Activated CD8-positive, alpha-beta T cell treated with anti-CD3 and anti-CD28 coated beads for 36 hours (primary cell): ENCODE results near the gene ELL. TPM values are rescaled to one million over a fixed set of nuclear protein-coding genes. Genes with fewer than 3 reads are reported as not detected.

Source experiments
- ATAC-seq: fragments of 200-7000 bp; cut with Tn5 transposase; one replicate; pipeline ENCODE4 v1.10.0; 2021; ENCODE audit warnings: mild to moderate bottlenecking, moderate library complexity
- CTCF ChIA-PET: fragments of 350-600 bp; sonication (Branson Sonifier 250); formaldehyde crosslinking; loops from one replicate; lab custom pipeline; 2021; ENCODE audit warnings: antibody characterized with exemption; lab: Charles Lee
- POLR2A ChIA-PET: fragments of 350-600 bp; sonication (Branson Sonifier 250); formaldehyde crosslinking; loops from one replicate; lab custom pipeline; 2021; ENCODE audit warnings: antibody characterized with exemption; lab: Charles Lee
- DNase-seq: peaks from one replicate; pipeline ENCODE4 v3.0.0-alpha.2; 2020
- H3K27ac Mint-ChIP-seq: one replicate; pipeline ENCODE4 v1.8.0; 2021; ENCODE audit warnings: mild to moderate bottlenecking, mixed read lengths
- H3K27me3 Mint-ChIP-seq: one replicate; pipeline ENCODE4 v1.8.0; 2021; ENCODE audit warnings: mixed read lengths
- H3K36me3 Mint-ChIP-seq: one replicate; pipeline ENCODE4 v1.8.0; 2021; ENCODE audit warnings: low read depth, mixed read lengths
- H3K4me1 Mint-ChIP-seq: one replicate; pipeline ENCODE4 v1.8.0; 2021; ENCODE audit warnings: low read depth, mixed read lengths
- H3K4me3 Mint-ChIP-seq: one replicate; pipeline ENCODE4 v1.8.0; 2021; ENCODE audit warnings: mild to moderate bottlenecking, moderate library complexity, mixed read lengths
- H3K9me3 Mint-ChIP-seq: one replicate; pipeline ENCODE4 v1.8.0; 2021; ENCODE audit warnings: mixed read lengths
- CTCF ChIP-seq: fragments of 200-600 bp; IDR thresholded peaks from one replicate; pipeline ENCODE4 v1.8.0; 2022; ENCODE audit warnings: antibody characterized with exemption, mild to moderate bottlenecking
- intact Hi-C: fragments of 100-400 bp; cut with micrococcal nuclease; formaldehyde crosslinking; loops from one replicate; pipeline ENCODE4 v1.10.0; 2022
- total RNA-seq, 2 experiments: library from RNA; stranded (reverse); gene quantifications; one replicate each; pipeline ENCODE4 v1.2.3, GENCODE V29; 2021

The ELL gene
- total RNA-seq, 2 experiments from 2014 or later: 20.1 to 21.9 TPM

GRCh38 chr19:18438331-18439024 lies 83.4 kb downstream of the ELL start:
- no peak for TF ChIP-seq CTCF
- intact Hi-C loops: no loop called here
- no peak for ATAC-seq
- peaks cover 24% of the 10 kb centered on the region for H3K36me3 Mint-ChIP-seq
- H3K4me3 Mint-ChIP-seq: no peak overlapping the region
- H3K27me3 Mint-ChIP-seq: no peaks in the 10 kb centered on the region
- CTCF ChIA-PET: interaction anchor here (1.1 to 3.4 kb wide), 2 partner anchors 12 to 17 kb away, joined by 3 to 23 read pairs; no protein-coding TSS in a partner anchor
- no peak for DNase-seq
- peaks cover 3% of the 10 kb centered on the region for H3K9me3 Mint-ChIP-seq
- no peak overlapping the region for H3K27ac Mint-ChIP-seq
- H3K4me1 Mint-ChIP-seq: peaks cover 30% of the 10 kb centered on the region
- POLR2A ChIA-PET: interaction anchor here (1.1 kb wide), 1 partner anchor 22 kb away, joined by 3 read pairs; no protein-coding TSS in a partner anchor

GRCh38 chr19:18437491-18438330 lies 84.2 kb downstream of the ELL start, which contains the start of gene ISYNA1:
ISYNA1 (minus strand) TSS chr19:18438133; CDS start chr19:18437979, 154 bp downstream.
- Mint-ChIP-seq H3K27ac (no peak within 1 kb of the TSS), H3K4me1 (peaks cover 27% of the 10 kb centered on the region), H3K9me3 (peaks cover 3% of the 10 kb centered on the region), H3K27me3 (no peaks in the 10 kb centered on the region), H3K4me3 (peak within 1 kb of the TSS; percentile 72), H3K36me3 (peaks cover 20% of the 10 kb centered on the region)
- ATAC-seq (peak; percentile 34), DNase-seq (peak; percentile 70)
- CTCF ChIA-PET: interaction anchor here (0.7 to 3.4 kb wide), 2 partner anchors 13 kb away, joined by 3 to 23 read pairs; no protein-coding TSS in a partner anchor
- intact Hi-C loops: no loop called here
- no peak for TF ChIP-seq CTCF
- POLR2A ChIA-PET: interaction anchor here (0.6 to 6.8 kb wide), 3 partner anchors 11 to 135 kb away, joined by 3 to 81 read pairs (median 6); partner anchors contain the start of gene SSBP4

DNA sequence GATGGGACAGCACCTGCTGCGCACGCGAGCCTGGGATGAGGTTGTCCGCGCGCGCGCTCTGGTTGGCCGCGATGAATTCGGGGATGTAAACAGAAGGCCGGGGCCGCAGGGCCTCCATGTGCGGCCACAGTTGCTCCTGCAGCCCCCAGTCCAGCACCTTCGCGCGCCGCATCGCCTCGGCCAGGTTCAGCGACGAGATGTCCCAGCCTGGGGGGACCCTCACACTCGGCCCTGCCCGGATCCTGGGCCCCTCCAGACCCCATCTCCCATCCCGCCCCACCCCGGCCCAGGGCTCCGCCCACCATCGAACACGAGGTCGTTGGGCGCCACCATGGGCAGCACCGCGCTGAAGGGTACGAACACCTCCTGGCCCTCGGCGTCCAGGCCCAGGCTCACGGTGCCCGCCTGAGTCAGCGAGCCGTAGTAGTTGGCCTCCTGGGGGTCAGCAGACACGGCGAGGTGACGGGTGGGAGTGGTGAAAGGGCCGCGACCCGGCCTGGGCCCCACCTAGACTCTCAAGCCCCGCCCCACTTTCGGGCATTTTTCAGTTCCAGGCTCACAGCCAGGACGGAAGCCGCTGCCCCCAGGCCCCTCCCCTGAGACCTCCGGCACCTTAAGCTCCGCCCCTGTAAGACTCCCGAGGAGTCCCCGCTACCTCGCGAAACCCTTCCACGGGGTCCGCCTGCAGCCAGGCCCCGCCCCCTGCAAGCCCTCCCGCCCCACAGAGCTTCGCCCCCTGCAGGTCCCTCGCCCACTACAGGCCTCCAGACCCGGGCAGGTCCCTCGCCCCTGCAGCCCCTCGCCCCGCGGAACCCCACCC lies 85.0 kb downstream of the ELL start:
- H3K36me3 Mint-ChIP-seq: peaks cover 16% of the 10 kb centered on the region
- ATAC-seq (peak; percentile 84), DNase-seq (peak; percentile 93)
- ChIA-PET CTCF (interaction anchor here (0.7 kb wide), 1 partner anchor 14 kb away, joined by 3 read pairs; no protein-coding TSS in a partner anchor), POLR2A (interaction anchor here (0.6 to 6.8 kb wide), 3 partner anchors 10 to 136 kb away, joined by 3 to 81 read pairs (median 6); partner anchors contain the start of gene SSBP4)
- intact Hi-C loops: no loop called here
- peak overlapping the region; percentile 72 for H3K4me3 Mint-ChIP-seq
- no peaks in the 10 kb centered on the region for H3K27me3 Mint-ChIP-seq
- peaks cover 23% of the 10 kb centered on the region for H3K4me1 Mint-ChIP-seq
- no peak for TF ChIP-seq CTCF
- no peaks in the 10 kb centered on the region for H3K9me3 Mint-ChIP-seq
- H3K27ac Mint-ChIP-seq: peak overlapping the region; percentile 25

- no peaks in the 10 kb centered on the region for H3K9me3 Mint-ChIP-seq
- H3K4me1 Mint-ChIP-seq: peaks cover 16% of the 10 kb centered on the region
- POLR2A ChIA-PET: interaction anchor here (2.3 to 6.8 kb wide), 2 partner anchors 9 to 16 kb away, joined by 6 to 81 read pairs; partner anchors contain the start of gene SSBP4
- peaks cover 16% of the 10 kb centered on the region for H3K36me3 Mint-ChIP-seq
- CTCF ChIA-PET: interaction anchor here (1.6 kb wide), 1 partner anchor 16 kb away, joined by 4 read pairs; no protein-coding TSS in a partner anchor
- H3K27ac Mint-ChIP-seq: peak overlapping the region; percentile 25
- no peak for TF ChIP-seq CTCF
- H3K27me3 Mint-ChIP-seq: no peaks in the 10 kb centered on the region
- ATAC-seq (no peak), DNase-seq (no peak)
- intact Hi-C loops: no loop called here
- peak overlapping the region; percentile 72 for H3K4me3 Mint-ChIP-seq
Measured at GRCh38 chr19:18435842-18436670, 85.8 kb downstream of the ELL start.
